Mesodermal cell (in vitro differentiated cells): Measurements from ENCODE around the gene PTPA.

Experiments
- H3K27ac ChIP-seq: 2 replicates; pipeline ENCODE4 v1.7.0; 2013; ENCODE audit warnings: mild to moderate bottlenecking, low read depth, low read length, moderate library complexity; ENCODE audit not compliant: severe bottlenecking
- H3K36me3 ChIP-seq: 2 replicates; pipeline ENCODE4 v1.7.1; 2013; ENCODE audit warnings: mild to moderate bottlenecking, low read length, moderate library complexity; ENCODE audit not compliant: control insufficient read depth, insufficient read depth
- H3K4me1 ChIP-seq: one replicate; pipeline ENCODE4 v1.7.1; 2013; ENCODE audit warnings: mild to moderate bottlenecking, low read length; ENCODE audit not compliant: insufficient read depth, control insufficient read depth, poor library complexity, severe bottlenecking
- H3K4me3 ChIP-seq: 2 replicates; pipeline ENCODE4 v1.7.0; 2013; ENCODE audit warnings: low read length, control low read depth, mild to moderate bottlenecking; ENCODE audit not compliant: insufficient read depth, poor library complexity, severe bottlenecking; ENCODE audit errors: extremely low read depth
- H3K9me3 ChIP-seq: 2 replicates; pipeline ENCODE4 v1.7.1; 2013; ENCODE audit warnings: mild to moderate bottlenecking, low read length, moderate library complexity; ENCODE audit not compliant: control insufficient read depth
- WGBS, 2 experiments: methylation state at CpG; one replicate each; pipeline ENCODE4 v1.1.5; 2013; ENCODE audit warnings: missing lambda C conversion rate in 2 of 2; ENCODE audit not compliant: insufficient coverage in 2 of 2; 5-methylcytosine and 5-hydroxymethylcytosine counted together

The PTPA gene

GRCh38 chr9:129102095-129102525 lies 9.1 kb upstream of the PTPA start:
- no peak overlapping the region for H3K27ac ChIP-seq
- H3K9me3 ChIP-seq, result no peaks in the 10 kb centered on the region
- 93 to 96% methylated on average over 5 to 13 of the region's 13 CpGs for WGBS, 2 experiments
- H3K4me1 ChIP-seq, result no peaks in the 10 kb centered on the region
- H3K4me3 ChIP-seq, result no peak overlapping the region
- no peaks in the 10 kb centered on the region for H3K36me3 ChIP-seq

GRCh38 chr9:129102791-129103594 lies 8.2 kb upstream of the PTPA start:
- H3K4me3 ChIP-seq, result no peak overlapping the region

GRCh38 chr9:129103595-129103965 lies 7.6 kb upstream of the PTPA start:
- whole genome bisulfite sequencing, 2 experiments, result 88 to 89% methylated on average over 3 to 4 of the region's 4 CpGs
- H3K36me3 ChIP-seq, result peaks cover 3% of the 10 kb centered on the region
- H3K4me3 ChIP-seq, result no peak overlapping the region
- no peaks in the 10 kb centered on the region for H3K9me3 ChIP-seq
- H3K4me1 ChIP-seq, result no peaks in the 10 kb centered on the region
- no peak overlapping the region for H3K27ac ChIP-seq

More at GRCh38 chr9:129102791-129103594, 8.2 kb upstream of the PTPA start:
- Histone ChIP-seq H3K36me3 (peaks cover 3% of the 10 kb centered on the region), H3K9me3 (no peaks in the 10 kb centered on the region), H3K4me1 (no peaks in the 10 kb centered on the region), H3K27ac (no peak overlapping the region)
- WGBS, 2 experiments, result 44 to 51% methylated on average over 9 to 12 of the region's 14 CpGs

GRCh38 chr9:129104051-129104450 lies 7.2 kb upstream of the PTPA start:
- Histone ChIP-seq H3K4me1 (no peaks in the 10 kb centered on the region), H3K4me3 (no peak overlapping the region), H3K27ac (no peak overlapping the region), H3K9me3 (no peaks in the 10 kb centered on the region), H3K36me3 (peaks cover 3% of the 10 kb centered on the region)
- 94 to 96% methylated on average over 10 to 11 of the region's 11 CpGs for WGBS, 2 experiments

GRCh38 chr9:129105857-129106694 lies 5.1 kb upstream of the PTPA start:
- H3K27ac ChIP-seq, result no peak overlapping the region
- 88 to 96% methylated on average over 12 to 15 of the region's 17 CpGs for whole genome bisulfite sequencing, 2 experiments
- no peaks in the 10 kb centered on the region for H3K4me1 ChIP-seq
- H3K4me3 ChIP-seq, result no peak overlapping the region
- H3K9me3 ChIP-seq, result no peaks in the 10 kb centered on the region
- peaks cover 3% of the 10 kb centered on the region for H3K36me3 ChIP-seq

- no peak overlapping the region for H3K4me3 ChIP-seq
- no peaks in the 10 kb centered on the region for H3K9me3 ChIP-seq
- WGBS, 2 experiments, result 93 to 94% methylated on average over 13 of the region's 13 CpGs
Observed at GRCh38 chr9:129107651-129108050, 3.6 kb upstream of the PTPA start.

GRCh38 chr9:129108083-129108804 lies 3.0 kb upstream of the PTPA start:
- Histone ChIP-seq H3K4me1 (no peaks in the 10 kb centered on the region), H3K36me3 (peaks cover 3% of the 10 kb centered on the region), H3K27ac (no peak overlapping the region), H3K9me3 (no peaks in the 10 kb centered on the region), H3K4me3 (no peak overlapping the region)
- 93 to 95% methylated on average over 10 of the region's 13 CpGs for WGBS, 2 experiments

More at GRCh38 chr9:129107651-129108050, 3.6 kb upstream of the PTPA start:
- H3K27ac ChIP-seq, result no peak overlapping the region
- H3K36me3 ChIP-seq, result peaks cover 3% of the 10 kb centered on the region
- H3K4me1 ChIP-seq, result no peaks in the 10 kb centered on the region

- Histone ChIP-seq H3K4me3 (no peak overlapping the region), H3K27ac (no peak overlapping the region), H3K4me1 (peaks cover 4% of the 10 kb centered on the region), H3K9me3 (no peaks in the 10 kb centered on the region), H3K36me3 (peaks cover 3% of the 10 kb centered on the region)
- 95 to 97% methylated on average over 9 to 10 of the region's 10 CpGs for WGBS, 2 experiments
Observed at GRCh38 chr9:129108805-129109536, 2.2 kb upstream of the PTPA start.

GRCh38 chr9:129109537-129109903 lies 1.7 kb upstream of the PTPA start:
- Histone ChIP-seq H3K36me3 (peaks cover 3% of the 10 kb centered on the region), H3K9me3 (no peaks in the 10 kb centered on the region), H3K4me3 (peak overlapping the region; percentile 99), H3K27ac (no peak overlapping the region), H3K4me1 (peaks cover 7% of the 10 kb centered on the region)
- 69 to 92% methylated on average over 2 to 6 of the region's 7 CpGs for WGBS, 2 experiments
